Measurements from ENCODE around the gene BTBD8.

BTBD8 gene

DNA sequence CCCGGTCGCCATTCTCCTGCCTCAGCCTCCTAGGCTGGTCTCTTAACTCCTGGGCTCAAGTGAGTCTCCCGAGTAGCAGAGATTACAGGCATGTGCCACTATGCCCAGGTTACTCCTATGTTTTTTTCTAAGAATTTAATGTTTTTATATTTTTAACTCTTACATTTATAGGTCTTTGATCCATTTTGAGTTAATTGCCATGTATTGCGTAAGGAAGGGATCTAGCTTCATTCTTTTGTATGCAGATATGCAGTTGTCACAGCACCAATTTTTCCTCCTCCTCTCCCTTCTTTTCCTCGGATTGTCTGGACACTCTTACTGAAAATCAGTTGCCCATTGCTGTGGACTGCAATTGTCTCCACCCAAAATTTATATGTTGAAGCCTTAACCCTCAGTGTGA is 11.5 kb downstream of the BTBD8 start:
- no peak for DNase-seq (ENCODE audit: low read depth in 2 of 2)

- no peak for DNase-seq (ENCODE audit: low read depth in 2 of 2)
Measured at GRCh38 chr1:92094090-92094489, 13.9 kb downstream of the BTBD8 start.

DNA sequence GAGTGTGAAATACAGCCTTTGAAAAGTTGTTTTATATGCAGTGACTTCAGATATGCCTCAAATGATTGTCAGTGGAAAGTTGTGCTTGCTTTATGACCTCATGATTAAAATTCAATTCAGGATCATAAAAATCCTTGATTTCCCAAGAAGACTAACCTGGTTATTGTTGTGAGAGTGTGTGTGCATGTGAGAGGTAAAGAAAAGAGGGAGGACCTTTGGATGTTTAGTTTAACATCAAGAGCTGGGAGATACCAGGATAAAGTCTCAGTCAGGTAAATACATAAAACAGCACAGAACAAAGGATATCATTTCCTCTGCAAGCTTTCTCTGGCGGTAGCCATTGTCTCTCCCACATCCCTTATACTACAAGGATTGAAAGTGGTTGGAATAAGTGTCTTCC is 14.4 kb downstream of the BTBD8 start:
- DNase-seq (ENCODE audit: low read depth in 2 of 2): no peak

DNA sequence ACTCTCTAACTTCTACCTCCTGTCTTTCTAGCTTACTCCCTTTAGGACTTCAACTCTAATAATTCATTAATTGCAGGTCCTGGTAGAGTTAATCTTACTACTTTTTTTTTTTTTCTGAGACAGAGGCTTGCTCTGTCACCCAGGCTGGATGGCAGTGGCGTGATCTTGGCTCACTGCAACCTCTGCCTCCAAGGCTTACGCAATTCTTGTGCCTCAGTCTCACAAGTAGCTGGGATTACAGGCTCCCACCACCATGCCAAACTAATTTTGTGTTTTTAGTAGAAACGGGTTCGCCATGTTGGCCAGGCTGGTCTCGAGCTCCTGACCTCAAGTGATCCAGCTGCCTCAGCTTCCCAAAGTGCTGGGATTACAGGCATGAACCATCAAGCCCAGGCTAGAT is 15.7 kb downstream of the BTBD8 start:
- DNase-seq (ENCODE audit: low read depth in 2 of 2): no peak

GRCh38 chr1:92096317-92096716 is 16.2 kb downstream of the BTBD8 start:
- no peak for DNase-seq (ENCODE audit: low read depth in 2 of 2)

DNA sequence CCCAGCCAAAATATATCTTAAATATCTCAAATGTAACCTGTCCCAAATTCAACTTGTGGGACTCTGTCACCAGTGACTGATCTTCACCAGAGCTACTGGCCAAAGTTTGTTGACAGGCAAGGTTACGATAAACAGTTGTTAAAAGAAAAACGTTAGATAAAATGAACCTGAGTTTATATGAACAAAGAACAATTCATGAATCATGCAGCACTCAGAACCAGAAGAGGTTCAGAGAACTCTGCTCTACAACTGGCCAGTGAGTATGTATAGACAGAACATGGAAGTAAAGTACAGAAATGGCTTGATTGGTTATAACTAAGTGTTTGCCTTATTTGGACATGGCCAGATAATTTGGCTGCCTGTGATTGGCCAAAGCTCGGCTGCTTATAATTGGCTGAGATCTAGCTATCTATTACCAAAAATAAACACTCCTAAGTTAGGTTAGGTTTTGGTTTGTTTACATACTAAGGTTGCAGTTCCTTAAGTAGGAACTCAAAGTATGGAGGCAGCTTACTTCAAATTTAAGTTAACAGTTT is 25.5 kb downstream of the BTBD8 start:
- DNase-seq (ENCODE audit: low read depth in 2 of 2): no peak

- DNase-seq (ENCODE audit: low read depth in 2 of 2): no peak
Measured at GRCh38 chr1:92108631-92109030, 28.5 kb downstream of the BTBD8 start.

GRCh38 chr1:92117526-92117925 is 37.4 kb downstream of the BTBD8 start:
- DNase-seq (ENCODE audit: low read depth in 2 of 2): no peak

DNA sequence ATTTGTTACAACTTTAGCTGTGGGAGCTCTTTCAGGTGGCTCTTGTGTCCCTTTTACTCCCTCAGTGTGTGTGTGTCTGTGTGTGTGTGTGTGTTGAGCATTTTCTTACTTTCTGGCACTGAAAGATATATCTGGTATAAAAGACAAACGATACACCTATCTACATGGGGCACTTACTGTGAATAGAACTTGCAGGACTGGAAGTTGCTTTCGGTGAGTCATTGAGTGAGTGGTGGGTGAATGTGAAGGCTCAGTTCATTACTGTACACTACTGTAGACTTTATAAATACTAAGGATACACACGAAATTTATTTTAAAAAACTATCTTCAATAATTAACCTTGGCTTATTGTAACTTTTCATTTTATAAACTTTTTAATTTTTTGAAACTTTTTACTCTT is 38.7 kb downstream of the BTBD8 start:
- no peak for DNase-seq (ENCODE audit: low read depth in 2 of 2)

DNA sequence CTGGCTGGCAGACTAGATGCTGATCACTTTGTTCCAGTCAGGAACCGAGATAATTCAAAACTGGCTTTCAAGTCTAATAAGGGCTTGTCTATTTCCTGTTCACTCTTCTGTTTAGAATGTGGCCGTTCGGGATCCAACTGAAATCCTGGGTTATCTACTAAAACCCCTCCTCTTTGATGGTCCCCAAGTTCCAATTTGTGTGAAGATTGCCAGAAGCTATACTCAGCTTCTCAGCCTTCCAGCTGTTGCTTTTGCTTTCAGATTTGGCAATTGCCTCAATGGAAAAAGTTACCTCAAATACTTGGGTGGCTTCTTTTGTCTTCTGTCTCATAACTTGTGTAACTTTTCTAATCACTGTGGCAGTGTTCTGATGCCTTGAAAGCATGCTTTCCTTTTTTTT is 43.7 kb downstream of the BTBD8 start:
- no peak for DNase-seq (ENCODE audit: low read depth in 2 of 2)

GRCh38 chr1:92125204-92125603 is 45.1 kb downstream of the BTBD8 start:
- no peak for DNase-seq (ENCODE audit: low read depth in 2 of 2)

DNA sequence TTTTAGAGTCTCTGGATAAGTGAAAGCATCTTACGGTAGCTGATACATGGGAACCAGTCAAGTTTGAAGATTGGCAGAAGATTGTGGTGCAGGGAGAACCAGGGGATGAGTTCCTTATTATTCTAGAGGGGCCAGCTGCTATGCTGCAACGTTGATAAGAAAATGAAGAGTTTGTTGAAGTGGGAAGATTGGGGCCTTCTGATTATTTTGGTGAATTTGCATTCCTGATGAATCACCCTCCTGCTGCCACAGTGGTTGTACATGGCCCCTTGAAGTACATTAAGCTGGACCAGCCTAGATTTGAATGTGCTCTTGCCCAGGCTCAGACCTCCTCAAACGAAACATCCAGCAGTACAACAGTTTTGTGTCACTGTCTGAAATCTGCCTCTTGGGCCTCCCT is 45.9 kb downstream of the BTBD8 start:
- DNase-seq (ENCODE audit: low read depth in 2 of 2): no peak

GRCh38 chr1:92134331-92134730 is 54.2 kb downstream of the BTBD8 start:
- DNase-seq (ENCODE audit: low read depth in 2 of 2): no peak

GRCh38 chr1:92136341-92136740 is 56.2 kb downstream of the BTBD8 start:
- no peak for DNase-seq (ENCODE audit: low read depth in 2 of 2)

DNA sequence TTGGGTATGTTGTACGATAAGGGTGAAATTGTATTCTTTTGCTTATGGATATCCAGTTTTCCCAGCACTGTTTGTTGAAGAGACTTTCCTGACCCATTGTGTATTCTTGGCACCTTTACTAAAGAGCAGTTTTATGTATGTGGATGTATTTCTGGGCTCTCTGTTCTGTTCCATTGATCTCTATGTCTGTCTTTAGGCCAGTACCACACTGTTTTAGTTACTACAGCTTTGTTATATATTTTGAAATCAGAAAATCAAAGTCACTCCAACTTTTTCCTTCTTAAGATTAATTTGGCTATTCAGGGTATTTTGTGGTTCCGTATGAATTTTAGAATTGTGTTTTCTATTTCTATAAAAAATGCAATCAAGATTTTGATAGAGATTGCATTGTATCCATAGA is 74.8 kb downstream of the BTBD8 start:
- no peak for DNase-seq (ENCODE audit: low read depth in 2 of 2)

DNA sequence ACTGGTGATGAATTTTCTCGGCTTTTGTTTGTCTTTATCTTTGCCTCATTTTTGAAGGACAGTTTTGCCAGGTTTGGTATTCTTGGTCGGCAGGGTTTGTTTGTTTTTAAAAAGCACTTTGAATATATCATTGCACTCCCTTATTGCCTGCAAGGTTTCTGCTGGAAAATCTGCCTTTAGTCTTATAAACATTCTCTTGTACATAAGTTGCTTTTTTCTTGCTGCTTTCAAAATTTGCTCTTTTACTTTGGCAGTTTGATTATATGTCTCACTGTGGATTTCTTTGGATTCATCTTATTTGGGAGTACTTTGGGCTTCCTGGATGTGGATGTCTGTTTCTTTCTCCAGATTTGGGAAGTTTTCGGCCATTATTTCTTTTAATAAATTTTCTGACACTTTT is 79.4 kb downstream of the BTBD8 start:
- no peak for DNase-seq (ENCODE audit: low read depth in 2 of 2)

GRCh38 chr1:92165389-92165788 is 85.2 kb downstream of the BTBD8 start:
- no peak for DNase-seq (ENCODE audit: low read depth in 2 of 2)

DNA sequence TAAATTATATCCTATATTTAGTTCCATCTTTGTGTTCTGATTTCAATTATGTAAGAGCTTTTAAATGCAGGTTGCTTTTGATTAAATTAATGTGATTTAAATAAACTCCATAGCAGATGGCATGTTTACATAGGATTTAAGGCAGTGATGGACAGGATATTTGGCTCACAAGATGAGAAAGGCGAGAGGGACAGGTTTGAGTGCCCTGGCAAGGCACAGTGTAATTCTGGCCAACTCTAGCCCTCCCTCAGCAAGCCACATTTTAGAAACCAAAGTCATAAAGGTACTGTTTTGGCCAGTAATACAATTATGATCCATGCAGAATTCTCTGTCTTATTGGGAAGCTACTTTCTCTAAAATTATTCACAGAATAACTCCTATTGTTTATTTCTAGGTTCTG is 87.0 kb downstream of the BTBD8 start:
- no peak for DNase-seq (ENCODE audit: low read depth in 2 of 2)

DNA sequence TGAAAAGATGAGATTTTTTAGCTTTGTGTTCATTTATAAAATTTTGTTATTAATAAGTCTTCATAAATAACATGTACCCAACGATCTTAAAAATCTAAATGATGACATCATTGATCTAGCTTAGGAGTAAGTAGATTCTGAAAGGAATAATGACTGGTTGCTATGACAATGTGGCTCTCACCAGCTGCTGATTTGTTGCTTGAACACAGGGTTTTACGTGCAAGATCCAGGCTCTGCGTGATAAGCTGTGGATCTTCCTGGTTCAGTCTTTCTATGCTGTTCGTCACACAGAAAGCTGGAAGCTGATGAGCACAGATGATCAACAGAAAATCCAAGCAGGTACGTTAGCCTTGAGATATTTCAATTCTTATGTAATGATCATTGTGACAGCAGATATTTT is 88.5 kb downstream of the BTBD8 start:
- no peak for DNase-seq (ENCODE audit: low read depth in 2 of 2)

GRCh38 chr1:92169214-92170005 is 89.3 kb downstream of the BTBD8 start:
- DNase-seq (ENCODE audit: low read depth in 2 of 2): no peak

DNA sequence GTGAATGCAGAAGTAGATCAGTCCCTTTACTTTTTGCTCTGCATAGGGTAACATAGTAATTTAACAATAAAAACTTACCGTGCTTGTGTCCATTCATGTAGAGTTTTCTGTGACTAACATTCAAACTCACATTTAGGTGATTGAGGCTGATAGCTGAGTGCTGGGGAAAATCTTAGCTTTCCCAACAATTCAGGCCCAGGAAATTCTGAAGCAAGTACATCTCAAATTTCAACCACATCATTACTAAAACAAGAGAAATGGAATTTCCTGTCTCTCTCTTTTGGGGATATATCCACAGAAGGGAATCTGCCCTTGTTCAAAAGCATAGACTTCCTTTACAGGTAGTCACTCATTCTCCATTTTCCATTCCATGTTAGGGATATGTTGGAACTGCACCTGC is 104.5 kb downstream of the BTBD8 start:
- DNase-seq (ENCODE audit: low read depth in 2 of 2): no peak

GRCh38 chr1:92186081-92186480 is 105.9 kb downstream of the BTBD8 start:
- DNase-seq (ENCODE audit: low read depth in 2 of 2): no peak

GRCh38 chr1:92188436-92189255 is 108.5 kb downstream of the BTBD8 start:
- no peak for DNase-seq (ENCODE audit: low read depth in 2 of 2)

Measured in stimulated activated CD4-positive, alpha-beta T cell treated with anti-CD3 and anti-CD28 coated beads, Interleukin-1b, Interleukin-23, amount 100 ng/mL, for 1 hour (primary cell).